ENCODE measurements around the gene ACY1. TPM values are rescaled to one million over a fixed set of nuclear protein-coding genes. Genes with fewer than 3 reads are reported as not detected.

Gene ACY1
- total RNA-seq, 1 donor from 2014 or later: 26.7 TPM

DNA sequence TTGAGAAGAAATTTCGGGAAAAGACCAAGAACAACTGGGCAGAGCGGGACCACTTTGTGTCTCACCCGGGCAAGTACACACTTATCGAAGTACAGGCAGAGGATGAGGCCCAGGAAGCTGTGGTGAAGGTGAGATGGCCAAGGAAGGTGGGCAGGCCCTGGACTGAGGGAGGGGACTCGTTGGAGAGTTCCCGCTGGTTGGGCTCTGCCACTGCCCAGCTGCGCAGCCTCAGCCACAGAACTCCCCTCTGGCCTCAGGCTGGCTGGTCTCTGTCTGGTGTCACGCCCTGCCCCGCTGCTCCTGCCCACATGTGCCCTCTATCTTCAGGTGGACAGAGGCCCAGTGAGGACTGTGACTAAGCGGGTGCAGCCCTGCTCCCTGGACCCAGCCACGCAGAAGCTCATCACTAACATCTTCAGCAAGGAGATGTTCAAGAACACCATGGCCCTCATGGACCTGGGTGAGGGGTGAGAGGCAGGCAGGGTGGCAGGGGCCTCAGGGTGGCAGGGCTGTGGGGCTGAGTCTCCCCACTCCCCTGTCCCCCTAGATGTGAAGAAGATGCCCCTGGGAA, 38.8 kb upstream of the ACY1 start:
- POLR2A ChIA-PET: interaction anchor here (0.6 to 2.3 kb wide), 2 partner anchors 26 to 51 kb away, joined by 4 to 20 read pairs; partner anchors contain the start of gene RPL29

DNA sequence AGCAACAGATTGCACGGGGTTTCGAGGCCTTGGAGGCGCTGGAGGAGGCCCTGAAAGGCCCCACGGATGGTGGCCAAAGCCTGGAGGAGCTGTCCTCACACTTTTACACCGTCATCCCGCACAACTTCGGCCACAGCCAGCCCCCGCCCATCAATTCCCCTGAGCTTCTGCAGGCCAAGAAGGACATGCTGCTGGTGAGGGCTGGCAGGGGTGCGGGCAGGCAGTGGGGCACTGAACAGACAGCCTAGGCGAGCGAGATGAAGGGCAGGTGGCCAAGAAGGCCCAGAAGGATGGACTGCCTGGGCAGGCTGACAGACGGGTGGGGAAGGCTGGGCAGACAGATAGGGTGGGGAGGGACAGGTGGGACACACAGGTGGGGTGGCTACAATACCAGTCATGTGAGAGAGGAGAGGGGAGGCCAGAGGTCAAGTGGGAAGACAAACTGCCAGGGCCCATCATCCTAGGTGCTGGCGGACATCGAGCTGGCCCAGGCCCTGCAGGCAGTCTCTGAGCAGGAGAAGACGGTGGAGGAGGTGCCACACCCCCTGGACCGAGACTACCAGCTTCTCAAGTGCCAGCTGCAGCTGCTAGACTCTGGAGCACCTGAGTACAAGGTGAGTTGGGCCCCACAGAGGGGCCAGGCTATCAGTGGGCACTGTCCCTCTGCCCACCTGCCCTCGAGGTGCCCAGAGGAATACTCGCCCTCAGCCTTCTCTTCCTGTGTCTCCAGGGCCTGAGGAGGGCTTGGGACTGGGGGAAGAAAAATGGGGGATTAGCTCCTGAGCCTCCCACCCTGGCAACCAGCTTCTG, 38.1 kb upstream of the ACY1 start:
- CTCF ChIA-PET: interaction anchor here (1.0 to 1.1 kb wide), 2 partner anchors 12 to 27 kb away, joined by 3 read pairs; no protein-coding TSS in a partner anchor
- TF ChIP-seq, protein P1, sequence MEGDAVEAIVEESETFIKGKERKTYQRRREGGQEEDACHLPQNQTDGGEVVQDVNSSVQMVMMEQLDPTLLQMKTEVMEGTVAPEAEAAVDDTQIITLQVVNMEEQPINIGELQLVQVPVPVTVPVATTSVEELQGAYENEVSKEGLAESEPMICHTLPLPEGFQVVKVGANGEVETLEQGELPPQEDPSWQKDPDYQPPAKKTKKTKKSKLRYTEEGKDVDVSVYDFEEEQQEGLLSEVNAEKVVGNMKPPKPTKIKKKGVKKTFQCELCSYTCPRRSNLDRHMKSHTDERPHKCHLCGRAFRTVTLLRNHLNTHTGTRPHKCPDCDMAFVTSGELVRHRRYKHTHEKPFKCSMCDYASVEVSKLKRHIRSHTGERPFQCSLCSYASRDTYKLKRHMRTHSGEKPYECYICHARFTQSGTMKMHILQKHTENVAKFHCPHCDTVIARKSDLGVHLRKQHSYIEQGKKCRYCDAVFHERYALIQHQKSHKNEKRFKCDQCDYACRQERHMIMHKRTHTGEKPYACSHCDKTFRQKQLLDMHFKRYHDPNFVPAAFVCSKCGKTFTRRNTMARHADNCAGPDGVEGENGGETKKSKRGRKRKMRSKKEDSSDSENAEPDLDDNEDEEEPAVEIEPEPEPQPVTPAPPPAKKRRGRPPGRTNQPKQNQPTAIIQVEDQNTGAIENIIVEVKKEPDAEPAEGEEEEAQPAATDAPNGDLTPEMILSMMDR (IDR thresholded peaks at IDR 0.05): no peak
- DNase-seq (no peak), ATAC-seq (ENCODE audit: low read depth) (no peak)
- POLR2A ChIA-PET: no interaction called here
- Mint-ChIP-seq H3K27ac (no peak overlapping the region), H3K4me3 (no peak overlapping the region), H3K9me3 (no peaks in the 10 kb centered on the region), H3K4me1 (peaks cover 25% of the 10 kb centered on the region), H3K36me3 (ENCODE audit: low read depth) (peaks cover 6% of the 10 kb centered on the region), H3K27me3 (no peaks in the 10 kb centered on the region)
- intact Hi-C loops (cut with micrococcal nuclease): no loop called here

More for the DNA sequence above, 38.8 kb upstream of the ACY1 start:
- Mint-ChIP-seq H3K27ac (no peak overlapping the region), H3K4me3 (no peak overlapping the region), H3K36me3 (ENCODE audit: low read depth) (peaks cover 8% of the 10 kb centered on the region), H3K9me3 (no peaks in the 10 kb centered on the region), H3K27me3 (no peaks in the 10 kb centered on the region), H3K4me1 (peaks cover 32% of the 10 kb centered on the region)
- intact Hi-C loops (cut with micrococcal nuclease): loop anchor here (5.0 kb wide), 1 partner anchor 763 kb away; the partner anchor contains the start of genes GLT8D1 and SPCS1
- no peak for DNase-seq
- TF ChIP-seq, protein P1 (IDR thresholded peaks at IDR 0.05): no peak
- CTCF ChIA-PET: interaction anchor here (1.0 to 1.1 kb wide), 2 partner anchors 12 to 28 kb away, joined by 3 read pairs; no protein-coding TSS in a partner anchor
- ATAC-seq (ENCODE audit: low read depth): no peak

DNA sequence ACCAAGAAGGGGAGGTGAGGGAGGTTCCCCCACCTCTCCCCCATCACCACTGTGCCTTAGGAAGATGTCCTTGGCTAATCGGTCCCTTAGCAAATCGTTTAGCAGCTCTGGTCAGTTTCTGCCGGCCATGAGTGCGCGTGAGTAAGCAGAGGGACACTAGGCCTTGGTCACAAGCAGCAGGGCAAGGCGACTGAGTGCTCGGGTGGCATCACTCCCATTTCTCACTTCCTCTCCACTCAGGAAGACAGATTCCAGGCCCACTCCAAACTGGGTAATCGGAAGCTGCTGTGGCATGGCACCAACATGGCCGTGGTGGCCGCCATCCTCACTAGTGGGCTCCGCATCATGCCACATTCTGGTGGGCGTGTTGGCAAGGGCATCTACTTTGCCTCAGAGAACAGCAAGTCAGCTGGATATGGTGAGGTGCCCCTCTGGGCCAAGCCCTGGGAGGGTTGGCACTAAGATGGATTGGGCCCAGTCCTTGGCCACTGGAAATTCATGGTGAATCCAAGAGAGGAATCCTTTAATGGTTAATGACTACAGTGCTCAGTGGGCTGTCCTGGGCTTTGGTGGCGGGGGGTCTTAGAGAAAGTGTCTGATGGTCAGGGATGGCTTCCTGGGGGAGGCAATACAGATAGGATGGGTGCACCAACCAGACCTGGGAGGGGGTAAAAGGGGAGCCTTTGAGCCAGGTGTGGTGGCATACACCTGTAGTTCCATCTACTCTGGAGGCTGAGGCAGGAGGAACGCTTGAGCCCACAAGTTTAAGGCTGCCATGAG, 37.2 kb upstream of the ACY1 start:
- TF ChIP-seq, protein P1 (IDR thresholded peaks at IDR 0.05): no peak
- H3K27me3 Mint-ChIP-seq: no peaks in the 10 kb centered on the region
- peaks cover 3% of the 10 kb centered on the region for H3K36me3 Mint-ChIP-seq (ENCODE audit: low read depth)
- H3K9me3 Mint-ChIP-seq: no peaks in the 10 kb centered on the region
- ChIA-PET CTCF (interaction anchor here (1.1 kb wide), 1 partner anchor 26 kb away, joined by 3 read pairs; no protein-coding TSS in a partner anchor), POLR2A (no interaction called here)
- intact Hi-C loops (cut with micrococcal nuclease): no loop called here
- no peak overlapping the region for H3K27ac Mint-ChIP-seq
- ATAC-seq (ENCODE audit: low read depth): no peak
- no peak for DNase-seq
- no peak overlapping the region for H3K4me3 Mint-ChIP-seq
- peaks cover 16% of the 10 kb centered on the region for H3K4me1 Mint-ChIP-seq

DNA sequence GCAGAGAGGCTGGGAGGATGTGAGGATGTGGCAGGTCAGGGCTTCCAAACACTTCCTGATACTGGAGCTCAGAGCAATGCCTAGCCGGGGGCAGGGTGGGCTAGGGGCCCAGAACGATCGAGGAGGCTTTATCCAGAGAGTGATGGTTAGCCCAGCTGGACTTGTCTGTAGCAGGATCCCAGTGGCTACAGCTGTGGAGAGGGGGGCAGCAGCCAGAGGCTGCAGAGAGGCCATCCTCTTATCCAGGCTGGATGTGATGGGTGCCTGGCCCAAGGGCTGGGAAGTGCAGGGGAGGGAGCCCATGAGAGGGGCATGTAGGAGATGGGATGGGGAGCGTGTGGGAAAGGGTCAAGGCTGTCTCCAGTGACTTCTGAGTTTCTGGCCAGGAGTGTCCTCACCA, 36.5 kb upstream of the ACY1 start:
- H3K27ac Mint-ChIP-seq: no peak overlapping the region
- ATAC-seq (ENCODE audit: low read depth) (no peak), DNase-seq (no peak)
- peaks cover 3% of the 10 kb centered on the region for H3K36me3 Mint-ChIP-seq (ENCODE audit: low read depth)
- no peaks in the 10 kb centered on the region for H3K9me3 Mint-ChIP-seq
- TF ChIP-seq, protein P1 (IDR thresholded peaks at IDR 0.05): no peak
- peaks cover 12% of the 10 kb centered on the region for H3K4me1 Mint-ChIP-seq
- intact Hi-C loops (cut with micrococcal nuclease): no loop called here
- H3K27me3 Mint-ChIP-seq: no peaks in the 10 kb centered on the region
- H3K4me3 Mint-ChIP-seq: no peak overlapping the region
- POLR2A ChIA-PET: no interaction called here
- CTCF ChIA-PET: no interaction called here

All from activated B cell treated with CpG ODN at 0.5 μM for 24 hours (primary cell).